Stimulated activated naive CD8-positive, alpha-beta T cell treated with anti-CD3 and anti-CD28 coated beads, Interleukin-15, amount 100 ng/mL, for 72 hours (primary cell): ENCODE measurements around the gene KLF9.
"Not testable (repeated sequence)": the region's sequence is repeated elsewhere in the genome, so short reads cannot be mapped to it uniquely, and the experiment has no call there.

ENCODE experiments used
- ATAC-seq: fragments of 150-1000 bp; cut with Tn5 transposase; 2 replicates; pipeline ENCODE4 v1.10.0; 2021; ENCODE audit warnings: mild to moderate bottlenecking, moderate library complexity
- DNase-seq, 2 donors: peaks; one replicate each; pipeline ENCODE4 v3.0.0; 2021 to 2022
- H3K27ac Mint-ChIP-seq, 2 donors: one replicate each; pipeline ENCODE4 v1.8.0; 2022; ENCODE audit warnings: mild to moderate bottlenecking in 2 of 2, mixed read lengths in 2 of 2, moderate library complexity in 2 of 2
- H3K27me3 Mint-ChIP-seq: one replicate; pipeline ENCODE4 v1.8.0; 2022; ENCODE audit warnings: mixed read lengths
- H3K4me1 Mint-ChIP-seq: one replicate; pipeline ENCODE4 v1.8.0; 2022; ENCODE audit warnings: mild to moderate bottlenecking, mixed read lengths
- H3K4me3 Mint-ChIP-seq, 2 donors: one replicate each; pipeline ENCODE4 v1.8.0; 2022; ENCODE audit warnings: mild to moderate bottlenecking in 2 of 2, mixed read lengths in 2 of 2, moderate library complexity in 1 of 2
- H3K9me3 Mint-ChIP-seq, 2 donors: one replicate each; pipeline ENCODE4 v1.8.0; 2022; ENCODE audit warnings: mixed read lengths in 2 of 2

Gene KLF9

GRCh38 chr9:70401241-70401640, 13.2 kb downstream of the KLF9 start:
- not testable (repeated sequence) for H3K27me3 Mint-ChIP-seq, H3K4me3 Mint-ChIP-seq, ATAC-seq, DNase-seq, H3K9me3 Mint-ChIP-seq
- Mint-ChIP-seq H3K27ac (peak overlapping the region; percentile 54 to 61), H3K4me1 (peaks cover 85% of the 10 kb centered on the region)

- DNase-seq (no peak), ATAC-seq (peak; percentile 38)
- peak overlapping the region in 1 of 2 donors; percentile 31 for H3K4me3 Mint-ChIP-seq
- no peaks in the 10 kb centered on the region for H3K9me3 Mint-ChIP-seq
- peaks cover 80% of the 10 kb centered on the region for H3K4me1 Mint-ChIP-seq
- peak overlapping the region; percentile 3 to 19 for H3K27ac Mint-ChIP-seq
- H3K27me3 Mint-ChIP-seq, result no peaks in the 10 kb centered on the region
Measured at GRCh38 chr9:70400107-70400892, 14.2 kb downstream of the KLF9 start.

GRCh38 chr9:70399141-70399540, 15.3 kb downstream of the KLF9 start:
- H3K4me1 Mint-ChIP-seq, result peaks cover 79% of the 10 kb centered on the region

DNA sequence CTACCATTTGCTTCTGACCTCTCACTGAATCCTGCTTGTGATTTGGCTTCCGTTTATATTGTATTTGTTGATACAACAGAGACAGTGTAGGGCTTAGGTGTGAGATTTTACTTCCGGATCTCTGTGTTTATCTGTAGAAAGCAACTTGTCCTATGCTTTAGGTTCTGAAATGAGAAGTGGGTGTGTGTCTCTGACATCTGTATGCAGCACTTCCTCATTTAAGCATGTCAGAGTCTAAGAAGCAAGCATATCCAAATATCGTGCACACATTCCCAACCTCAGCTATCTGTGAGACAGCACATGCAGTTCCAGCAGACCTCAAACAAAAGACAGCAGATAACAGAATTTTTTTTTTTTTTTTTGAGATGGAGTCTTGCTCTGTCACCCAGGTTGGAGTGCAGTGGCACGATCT, 16.3 kb downstream of the KLF9 start:
- DNase-seq, result no peak
- H3K4me3 Mint-ChIP-seq, result peak overlapping the region; percentile 70 to 73
- H3K9me3 Mint-ChIP-seq, result no peaks in the 10 kb centered on the region
- peaks cover 79% of the 10 kb centered on the region for H3K4me1 Mint-ChIP-seq
- H3K27ac Mint-ChIP-seq, result peak overlapping the region; percentile 69 to 93
- ATAC-seq, result peak; percentile 90
- H3K27me3 Mint-ChIP-seq, result no peaks in the 10 kb centered on the region

More at GRCh38 chr9:70399141-70399540, 15.3 kb downstream of the KLF9 start:
- Mint-ChIP-seq H3K4me3 (peak overlapping the region; percentile 54 to 73), H3K9me3 (no peaks in the 10 kb centered on the region), H3K27me3 (no peaks in the 10 kb centered on the region), H3K27ac (peak overlapping the region; percentile 69 to 93)
- DNase-seq, result no peak
- ATAC-seq, result no peak

- peaks cover 89% of the 10 kb centered on the region for H3K4me1 Mint-ChIP-seq
- DNase-seq, result no peak
- no peaks in the 10 kb centered on the region for H3K27me3 Mint-ChIP-seq
- ATAC-seq, result no peak
- no peak overlapping the region for H3K27ac Mint-ChIP-seq
- H3K9me3 Mint-ChIP-seq, result no peaks in the 10 kb centered on the region
- no peak overlapping the region for H3K4me3 Mint-ChIP-seq
Measured at GRCh38 chr9:70395652-70396051, 18.8 kb downstream of the KLF9 start.

GRCh38 chr9:70392850-70393249, 21.6 kb downstream of the KLF9 start:
- peak overlapping the region in 1 of 2 donors; percentile 31 for H3K4me3 Mint-ChIP-seq
- DNase-seq, result no peak
- peaks cover 80% of the 10 kb centered on the region for H3K4me1 Mint-ChIP-seq
- H3K9me3 Mint-ChIP-seq, result no peaks in the 10 kb centered on the region
- ATAC-seq, result no peak
- no peaks in the 10 kb centered on the region for H3K27me3 Mint-ChIP-seq
- peak overlapping the region; percentile 15 to 79 for H3K27ac Mint-ChIP-seq

GRCh38 chr9:70392189-70392588, 22.3 kb downstream of the KLF9 start:
- Mint-ChIP-seq H3K4me1 (peaks cover 79% of the 10 kb centered on the region), H3K27ac (no peak overlapping the region), H3K9me3 (no peaks in the 10 kb centered on the region), H3K4me3 (no peak overlapping the region), H3K27me3 (no peaks in the 10 kb centered on the region)
- no peak for DNase-seq
- ATAC-seq, result peak; percentile 66

DNA sequence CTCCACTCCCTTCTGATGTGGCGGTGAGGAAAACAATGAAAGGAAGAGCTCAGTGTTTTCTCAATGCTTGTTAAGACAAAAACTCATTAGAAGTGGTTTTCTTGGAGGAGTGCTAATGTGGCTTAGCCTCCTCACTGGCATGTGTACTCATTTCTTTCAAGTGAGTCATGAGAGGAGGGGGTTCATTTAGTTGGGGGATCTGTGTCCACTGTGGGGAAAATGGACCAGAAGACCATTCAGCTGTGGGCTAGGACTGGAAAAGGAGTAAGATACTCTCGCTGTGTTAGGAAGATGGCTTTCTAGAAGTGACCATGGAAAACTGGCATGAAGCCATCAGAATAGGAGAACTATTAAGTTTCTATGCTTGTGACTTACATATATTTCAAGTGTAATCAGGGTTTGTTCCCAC, 23.5 kb downstream of the KLF9 start:
- ATAC-seq, result peak; percentile 80
- no peaks in the 10 kb centered on the region for H3K9me3 Mint-ChIP-seq
- H3K4me1 Mint-ChIP-seq, result peaks cover 76% of the 10 kb centered on the region
- H3K4me3 Mint-ChIP-seq, result peak overlapping the region; percentile 42 to 50
- no peak for DNase-seq
- no peak overlapping the region for H3K27ac Mint-ChIP-seq
- H3K27me3 Mint-ChIP-seq, result no peaks in the 10 kb centered on the region

DNA sequence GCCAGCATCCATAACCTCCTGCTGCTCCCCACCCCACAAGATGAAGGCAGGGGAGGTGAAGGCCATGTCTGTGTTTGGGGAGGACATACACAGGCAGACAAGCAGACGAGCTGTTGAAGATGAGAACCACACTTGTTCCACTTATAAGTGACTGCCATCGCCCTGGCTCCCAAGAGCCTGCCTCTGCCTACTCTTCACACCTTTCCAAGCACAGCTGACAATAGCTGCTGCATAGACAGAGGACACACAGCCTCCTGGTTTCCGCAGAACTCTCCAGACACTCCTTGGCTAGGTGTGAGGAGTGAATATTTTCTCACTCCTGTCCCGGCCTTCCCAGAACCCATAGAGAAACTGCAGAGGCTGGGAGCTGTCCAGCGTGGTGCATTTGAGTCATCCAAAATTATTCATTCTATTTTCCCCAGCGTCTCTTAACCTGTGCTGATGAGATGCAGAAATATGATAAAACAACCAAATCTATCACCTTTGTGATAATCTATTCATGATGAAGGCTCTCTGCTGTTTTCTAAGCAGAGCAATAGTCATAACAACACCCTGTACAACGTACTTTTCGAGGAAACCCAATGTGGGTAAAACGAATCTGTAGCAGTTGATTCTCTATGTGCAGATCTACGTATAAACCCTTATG, 24.7 kb downstream of the KLF9 start:
- ATAC-seq (peak; percentile 64), DNase-seq (no peak)

GRCh38 chr9:70389188-70389587, 25.3 kb downstream of the KLF9 start:
- Mint-ChIP-seq H3K4me1 (peaks cover 66% of the 10 kb centered on the region), H3K27me3 (no peaks in the 10 kb centered on the region), H3K4me3 (peak overlapping the region in 1 of 2 donors; percentile 18), H3K9me3 (no peaks in the 10 kb centered on the region), H3K27ac (peak overlapping the region in 1 of 2 donors; percentile 19)
- ATAC-seq (no peak), DNase-seq (no peak)

More for the DNA sequence above, 24.7 kb downstream of the KLF9 start:
- Mint-ChIP-seq H3K27me3 (no peaks in the 10 kb centered on the region), H3K4me3 (peak overlapping the region; percentile 10 to 18), H3K9me3 (no peaks in the 10 kb centered on the region), H3K27ac (peak overlapping the region in 1 of 2 donors; percentile 52), H3K4me1 (peaks cover 71% of the 10 kb centered on the region)

DNA sequence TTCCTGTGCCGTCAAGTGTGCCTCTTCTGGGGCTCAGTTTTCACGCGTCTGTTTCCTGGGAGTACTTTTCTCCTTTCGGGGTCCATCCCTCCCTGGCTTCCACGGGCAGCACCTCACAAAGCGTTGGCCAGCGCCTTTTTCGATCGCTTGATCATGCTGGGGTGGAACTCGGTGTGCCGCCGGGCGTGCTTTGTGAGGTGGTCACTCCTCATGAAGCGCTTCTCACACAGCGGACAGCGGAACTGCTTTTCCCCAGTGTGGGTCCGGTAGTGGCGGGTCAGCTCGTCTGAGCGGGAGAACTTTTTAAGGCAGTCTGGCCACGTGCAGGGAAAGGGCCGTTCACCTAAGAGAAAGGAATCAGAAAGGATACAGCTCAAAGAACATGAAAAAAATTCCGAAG, 26.8 kb downstream of the KLF9 start:
- peak overlapping the region in 1 of 2 donors; percentile 20 for H3K27ac Mint-ChIP-seq
- peaks cover 56% of the 10 kb centered on the region for H3K4me1 Mint-ChIP-seq
- ATAC-seq, result no peak
- H3K9me3 Mint-ChIP-seq, result no peaks in the 10 kb centered on the region
- no peaks in the 10 kb centered on the region for H3K27me3 Mint-ChIP-seq
- no peak for DNase-seq
- H3K4me3 Mint-ChIP-seq, result no peak overlapping the region

DNA sequence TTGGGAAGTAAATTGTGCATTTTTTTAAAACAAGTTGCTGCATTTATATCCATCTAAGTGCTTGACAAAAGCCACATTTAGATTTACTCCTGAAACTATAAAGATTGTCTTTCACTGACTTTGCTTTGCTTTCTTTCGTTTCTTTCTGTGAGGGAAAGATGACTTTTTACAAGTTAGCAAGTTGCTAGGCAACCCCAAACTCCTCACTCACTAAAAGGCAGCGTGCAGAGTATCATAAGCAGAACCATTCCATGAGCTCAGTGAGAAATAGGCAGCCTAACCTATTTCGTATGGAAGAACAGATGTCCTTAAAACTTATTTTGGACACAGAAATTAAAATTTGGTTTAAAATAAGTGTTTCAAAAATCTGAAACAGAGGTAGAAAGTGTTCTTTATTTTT, 29.0 kb downstream of the KLF9 start:
- Mint-ChIP-seq H3K4me3 (no peak overlapping the region), H3K9me3 (no peaks in the 10 kb centered on the region), H3K27ac (no peak overlapping the region), H3K4me1 (peaks cover 34% of the 10 kb centered on the region), H3K27me3 (no peaks in the 10 kb centered on the region)
- DNase-seq, result no peak
- ATAC-seq, result no peak

- Mint-ChIP-seq H3K4me3 (no peak overlapping the region), H3K27ac (no peak overlapping the region), H3K27me3 (no peaks in the 10 kb centered on the region), H3K9me3 (no peaks in the 10 kb centered on the region), H3K4me1 (peaks cover 18% of the 10 kb centered on the region)
- DNase-seq (no peak), ATAC-seq (no peak)
Measured at GRCh38 chr9:70382709-70383605, 31.5 kb downstream of the KLF9 start.

DNA sequence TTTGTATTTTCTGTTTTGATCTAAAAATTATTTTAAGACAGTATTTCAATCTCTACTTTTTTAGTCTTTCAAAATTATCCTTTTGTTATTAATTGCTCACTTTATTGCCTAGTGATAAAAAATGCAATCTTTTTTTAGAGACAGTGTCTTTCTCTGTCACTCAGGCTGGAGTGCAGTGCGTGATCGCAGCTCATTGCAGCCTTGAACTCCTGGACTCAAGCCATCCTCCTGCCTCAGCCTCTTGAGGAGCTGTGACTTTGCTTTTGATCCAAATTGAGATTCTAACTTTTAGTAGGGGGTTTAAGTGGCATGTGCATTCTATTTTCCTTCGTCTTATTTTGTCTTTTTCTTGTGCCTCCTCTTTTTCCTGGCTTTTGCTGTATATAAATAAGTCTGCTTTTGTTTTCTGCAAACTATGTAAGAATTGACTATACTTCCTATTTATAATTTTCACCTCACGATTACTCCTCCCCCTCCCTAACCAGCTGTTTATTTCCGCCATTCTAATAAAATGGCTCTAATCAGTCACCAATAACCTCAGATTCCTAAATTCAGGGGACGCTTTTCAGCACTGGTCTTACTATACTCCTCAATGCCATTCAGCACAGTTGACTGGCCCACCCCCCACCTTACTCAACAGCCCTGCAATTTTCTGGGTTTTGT, 32.3 kb downstream of the KLF9 start:
- ATAC-seq, result no peak
- no peak for DNase-seq
- Mint-ChIP-seq H3K4me1 (peaks cover 12% of the 10 kb centered on the region), H3K9me3 (no peaks in the 10 kb centered on the region), H3K27me3 (no peaks in the 10 kb centered on the region), H3K27ac (peak overlapping the region in 1 of 2 donors; percentile 46), H3K4me3 (no peak overlapping the region)
